Heart left ventricle (tissue), 13 donors: Measurements from ENCODE around the gene STAB1.

Experiments
- CTCF ChIP-seq, 12 donors: fragments of 200-600 bp; sonication (generic) in 4 of 12; IDR thresholded peaks; one replicate each; pipeline versions ENCODE4 v1.5.0 to v1.8.0; 2018 to 2022; ENCODE audit warnings: antibody characterized with exemption in 12 of 12, mild to moderate bottlenecking in 5 of 12
- POLR2A ChIP-seq, 2 donors: fragments of 450-650 bp; IDR thresholded peaks; one replicate each; pipeline ENCODE4 v1.6.1; 2017; ENCODE audit warnings: antibody characterized with exemption in 2 of 2, mild to moderate bottlenecking in 2 of 2, moderate library complexity in 2 of 2
- donor health status: ischemic (EF 13 %, LVEDD 7.1; RV severe dilation, severe dysfunction).
- donor health status: DM: no; HTN: yes; CAD: no.
- donor health status: DM: no; HTN: no; CAD: no.
- donor health status: ischemic (EF 25% LVEDD 6.9; RV normal size, moderate dysfunction).
- donor health status: ischemic (EF 25% LVEDD 5.7; RV mildly dilated, moderate dysfunction).
- donor health status: ischemic (EF 35%, LVEDD 5.7; RV mildly dilated, moderate dysfunction).
- donor health status: nonischemic (EF 11% LVEDD 7.7; RV severe dilation, severe dysfunction).
- donor health status: DM: yes; HTN: yes; CAD: no.
- donor health status: PGD.
- donor health status: ischemic (EF 29% LVEDD 5.4; RV normal size, mild dysfunction).
- donor health status: nonischemic (EF 23%, LVEDD 6.1; RV moderate dilation, normal function).

GRCh38 chr3:52477796-52478095 is 17.4 kb upstream of the STAB1 start:
- no peak for TF ChIP-seq CTCF (IDR thresholded peaks at IDR 0.05)
- TF ChIP-seq POLR2A (IDR thresholded peaks at IDR 0.05), result no peak
